ENCODE results near the gene SHF.

- TF ChIP-seq, protein P1, sequence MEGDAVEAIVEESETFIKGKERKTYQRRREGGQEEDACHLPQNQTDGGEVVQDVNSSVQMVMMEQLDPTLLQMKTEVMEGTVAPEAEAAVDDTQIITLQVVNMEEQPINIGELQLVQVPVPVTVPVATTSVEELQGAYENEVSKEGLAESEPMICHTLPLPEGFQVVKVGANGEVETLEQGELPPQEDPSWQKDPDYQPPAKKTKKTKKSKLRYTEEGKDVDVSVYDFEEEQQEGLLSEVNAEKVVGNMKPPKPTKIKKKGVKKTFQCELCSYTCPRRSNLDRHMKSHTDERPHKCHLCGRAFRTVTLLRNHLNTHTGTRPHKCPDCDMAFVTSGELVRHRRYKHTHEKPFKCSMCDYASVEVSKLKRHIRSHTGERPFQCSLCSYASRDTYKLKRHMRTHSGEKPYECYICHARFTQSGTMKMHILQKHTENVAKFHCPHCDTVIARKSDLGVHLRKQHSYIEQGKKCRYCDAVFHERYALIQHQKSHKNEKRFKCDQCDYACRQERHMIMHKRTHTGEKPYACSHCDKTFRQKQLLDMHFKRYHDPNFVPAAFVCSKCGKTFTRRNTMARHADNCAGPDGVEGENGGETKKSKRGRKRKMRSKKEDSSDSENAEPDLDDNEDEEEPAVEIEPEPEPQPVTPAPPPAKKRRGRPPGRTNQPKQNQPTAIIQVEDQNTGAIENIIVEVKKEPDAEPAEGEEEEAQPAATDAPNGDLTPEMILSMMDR (conservative IDR thresholded peaks at IDR 0.05 in 1 of 2, IDR thresholded peaks at IDR 0.05 in 1 of 2; ENCODE audit: low read depth in 1 of 2, low read length in 2 of 2) = no peak
- TF ChIP-seq EZH2 (IDR thresholded peaks at IDR 0.05; ENCODE audit: low read length, missing control alignments) = no peak
Measured at GRCh38 chr15:45185903-45186770, 1.6 kb downstream of the SHF start.
